Stimulated activated CD4-positive, alpha-beta T cell treated with anti-CD3 and anti-CD28 coated beads, TNF-alpha, amount 100 ng/mL, for 24 hours (primary cell): ENCODE data around the gene FGF12.

ENCODE experiments used
- DNase-seq, 3 experiments: peaks; one replicate each; pipeline ENCODE4 v3.0.0-alpha.2; 2020; ENCODE audit warnings: low read depth in 3 of 3

FGF12 gene

DNA sequence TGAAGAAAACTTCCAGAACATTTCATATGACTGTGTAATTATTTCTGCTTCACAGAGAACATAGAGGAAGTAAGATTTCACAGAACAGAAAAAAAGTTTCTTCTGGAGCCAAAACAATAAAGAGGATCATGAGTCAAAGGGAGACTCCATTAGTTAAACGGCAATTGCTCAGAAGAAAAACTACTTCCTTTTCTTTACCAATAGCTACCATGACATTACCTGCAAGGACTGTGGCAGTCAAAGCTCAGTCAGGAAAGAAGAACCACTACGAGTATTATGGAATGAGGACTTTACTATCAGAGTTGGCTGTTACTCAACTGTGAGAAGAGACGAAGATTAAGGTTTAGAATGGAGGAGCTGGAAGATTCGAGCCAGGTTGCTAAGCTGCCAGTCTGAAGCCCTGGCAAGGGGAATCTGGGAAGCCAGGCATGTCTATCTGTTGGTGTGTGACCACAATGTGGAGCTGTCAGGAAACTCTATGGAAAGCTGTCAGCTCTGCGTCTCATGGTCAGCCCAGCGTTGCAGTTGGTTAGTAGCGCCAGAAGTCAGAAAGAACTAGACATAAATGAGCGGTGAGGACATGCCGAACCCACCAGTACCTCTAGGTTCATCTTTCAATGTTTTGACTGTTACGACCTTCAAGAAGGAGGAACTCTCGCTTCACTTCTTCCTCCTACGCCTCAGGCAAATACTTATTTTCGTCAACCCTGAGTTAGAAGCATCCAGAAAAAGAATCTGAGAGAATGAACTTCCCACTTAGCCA, 604.3 kb downstream of the FGF12 start:
- DNase-seq, result no peak

DNA sequence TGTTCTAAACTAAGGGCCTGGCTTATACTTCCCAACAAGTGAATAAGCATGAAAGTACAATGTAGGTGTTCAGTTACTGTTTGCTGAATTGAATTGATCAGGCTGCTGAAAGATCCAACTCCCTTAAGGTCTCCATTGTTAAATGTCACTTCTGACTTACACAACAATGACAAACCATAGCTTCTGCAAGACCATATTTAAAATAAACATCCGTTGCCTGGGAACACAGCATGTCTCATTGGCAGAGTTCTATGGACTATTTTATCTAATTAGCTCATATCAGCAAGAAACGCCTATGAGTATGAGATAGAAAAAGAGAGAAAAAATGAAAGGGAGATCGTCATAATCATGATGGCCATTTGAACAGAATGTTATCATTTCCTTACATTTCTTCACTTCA, 605.4 kb downstream of the FGF12 start:
- DNase-seq, result no peak

DNA sequence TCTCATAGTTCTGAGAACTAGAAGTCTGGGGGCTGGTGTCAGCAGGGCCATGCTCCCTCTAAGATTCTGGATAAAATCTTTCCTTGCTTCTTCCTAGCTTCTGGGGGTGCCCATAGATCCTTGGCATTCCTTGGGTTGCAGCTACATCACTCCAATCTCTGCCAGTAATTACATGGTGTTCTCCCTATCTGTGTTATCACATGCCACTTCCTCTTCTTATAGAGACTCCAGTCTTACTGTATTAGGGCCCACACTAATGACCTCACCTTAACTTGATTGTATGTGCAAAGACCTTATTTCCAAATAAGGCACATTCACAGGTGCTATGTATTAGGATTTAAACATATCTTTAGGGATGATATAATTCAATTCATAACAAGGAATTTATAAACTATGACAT, 618.5 kb downstream of the FGF12 start:
- no peak for DNase-seq

DNA sequence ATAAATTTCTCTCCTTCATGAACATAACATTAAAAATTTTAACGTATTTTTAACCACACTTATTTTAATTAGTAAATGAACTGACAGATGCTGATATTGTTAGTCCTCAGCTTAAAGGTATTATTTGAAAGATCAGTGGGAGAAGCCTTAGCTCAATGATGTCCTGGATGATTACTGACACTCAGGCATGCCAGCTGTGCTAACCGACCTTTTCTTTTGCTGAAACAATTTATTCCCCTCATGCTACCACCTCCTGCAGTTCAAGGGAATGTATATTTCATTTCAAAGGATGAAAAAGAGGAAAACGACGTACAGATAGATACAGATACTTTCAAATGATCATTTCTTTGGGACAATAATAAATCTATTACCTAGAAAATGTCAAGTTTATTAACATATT, 620.8 kb downstream of the FGF12 start:
- no peak for DNase-seq

DNA sequence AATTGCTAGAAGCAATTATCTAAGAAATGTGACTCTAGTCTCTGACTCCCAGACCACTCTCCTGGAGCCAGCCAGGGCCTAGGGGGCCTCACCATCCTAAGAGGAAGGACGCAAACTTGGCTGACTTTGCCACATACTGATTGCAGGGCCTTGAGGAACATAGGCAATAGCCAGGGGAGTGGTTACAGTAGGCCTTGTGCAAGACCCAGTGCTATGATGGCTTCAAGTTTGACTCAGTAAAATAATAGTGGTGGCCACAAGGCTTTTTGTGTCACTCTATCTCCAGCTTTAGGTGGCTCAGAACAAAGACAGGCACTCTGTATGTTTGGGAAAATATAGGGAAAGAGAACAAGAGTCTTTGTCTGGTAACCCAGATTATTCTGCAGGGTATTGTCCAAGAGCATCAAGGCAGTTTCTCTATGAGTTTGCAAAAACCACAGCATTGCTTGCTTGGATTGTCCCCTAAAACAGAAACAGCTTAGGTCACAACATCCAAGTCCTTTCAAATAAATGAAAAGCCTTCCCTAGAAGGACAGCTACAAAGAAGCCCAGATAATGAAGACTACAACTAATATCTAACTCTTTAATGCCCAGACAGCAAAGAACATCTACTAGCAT, 634.8 kb downstream of the FGF12 start:
- no peak for DNase-seq

DNA sequence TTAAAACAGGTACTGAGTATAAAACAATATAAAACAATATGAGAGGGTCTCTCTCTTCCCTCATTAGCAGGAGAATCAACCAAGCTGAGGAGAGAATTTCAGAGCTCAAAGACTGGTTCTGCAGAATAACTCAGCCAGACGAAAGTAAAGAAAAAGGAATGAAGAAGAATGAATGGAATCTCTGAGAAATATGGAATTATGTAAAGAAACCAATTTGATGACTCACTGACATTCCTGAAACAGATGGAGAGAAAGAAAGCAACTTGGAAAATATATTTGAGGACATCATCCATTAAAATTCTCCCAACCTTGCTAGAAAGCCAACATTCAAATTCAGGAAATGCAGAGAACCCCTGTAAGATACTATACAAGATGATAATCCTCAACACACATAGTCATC, 635.5 kb downstream of the FGF12 start:
- DNase-seq, result no peak

DNA sequence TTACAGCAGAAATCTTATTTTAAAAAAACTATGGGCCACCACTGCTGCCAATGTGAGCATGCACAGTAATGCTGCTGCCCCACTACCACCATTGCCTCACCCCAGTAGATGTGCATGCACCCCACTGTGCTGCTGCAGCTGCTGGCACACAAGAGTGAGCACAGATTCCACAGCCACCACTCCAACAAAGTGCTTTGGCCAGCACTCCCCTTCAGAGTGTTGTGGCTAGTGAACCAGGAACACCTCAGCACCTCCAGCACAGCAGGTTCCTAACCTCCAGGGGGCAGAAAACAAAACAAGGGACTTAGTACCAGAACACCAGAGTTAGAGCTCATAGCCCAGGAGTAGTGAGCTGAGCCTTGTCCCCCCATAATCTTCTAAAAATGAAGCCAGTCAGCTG, 636.8 kb downstream of the FGF12 start:
- DNase-seq, result no peak
